Kidney (tissue), 14 donors: ENCODE data around the gene HOXA3. TPM values are rescaled to one million over a fixed set of nuclear protein-coding genes. Genes with fewer than 3 reads are reported as not detected.

ENCODE experiments used
- DNase-seq, 5 donors: peaks; one replicate each; pipeline ENCODE4 v3.0.0-alpha.2; 2013 to 2020
- FAIRE-seq: peaks from 2 replicates; lab custom pipeline; 2012; peaks lifted over from hg19 to GRCh38; lab: Jason Lieb, UNC
- H3K27ac ChIP-seq, 2 donors: one replicate each; pipeline ENCODE4 v1.7.0; 2013; ENCODE audit warnings: low read depth in 2 of 2, low read length in 2 of 2, inconsistent platforms in 1 of 2
- H3K27me3 ChIP-seq: one replicate; pipeline ENCODE4 v1.7.1; 2013; ENCODE audit warnings: low read length, inconsistent platforms; ENCODE audit not compliant: control insufficient read depth, insufficient read depth
- H3K36me3 ChIP-seq, 3 donors: one replicate each; pipeline versions ENCODE4 v1.7.0 to v1.7.1; 2013; ENCODE audit warnings: low read length in 3 of 3, control low read depth in 1 of 3, inconsistent platforms in 1 of 3; ENCODE audit not compliant: insufficient read depth in 3 of 3, control insufficient read depth in 2 of 3
- H3K4me1 ChIP-seq, 3 donors: one replicate each; pipeline versions ENCODE4 v1.7.0 to v1.7.1; 2013; ENCODE audit warnings: low read length in 3 of 3, inconsistent platforms in 1 of 3, low read depth in 1 of 3; ENCODE audit not compliant: control insufficient read depth in 2 of 3, insufficient read depth in 2 of 3
- H3K4me3 ChIP-seq, 3 donors: one replicate each; pipeline versions ENCODE4 v1.7.0 to v1.8.1; 2013; ENCODE audit warnings: low read length in 3 of 3, control low read depth in 1 of 3, inconsistent platforms in 1 of 3
- H3K9ac ChIP-seq, 3 donors: one replicate each; pipeline versions ENCODE4 v1.7.0 to v1.7.1; 2013; ENCODE audit warnings: low read length in 3 of 3, control low read depth in 1 of 3, inconsistent platforms in 1 of 3
- H3K9me3 ChIP-seq, 3 donors: one replicate each; pipeline versions ENCODE4 v1.7.0 to v1.7.1; 2013; ENCODE audit warnings: low read length in 3 of 3, control low read depth in 1 of 3, inconsistent platforms in 1 of 3; ENCODE audit not compliant: control insufficient read depth in 2 of 3, insufficient read depth in 1 of 3
- intact Hi-C: fragments of 100-400 bp; cut with DNase I; formaldehyde crosslinking; loops from one replicate; pipeline ENCODE4 v1.11.1; 2022
- polyA plus RNA-seq: library from polyadenylated mRNA; stranded (reverse); fragments of 350-450 nt; fragmentation: Illumina TruSeq; extraction: RNeasy Lipid Tissue Mini Kit (QIAGEN cat#74804); gene quantifications from one replicate; pipeline ENCODE4 v1.2.3, GENCODE V29; 2014; ENCODE audit warnings: low read depth, low replicate concordance; ENCODE audit not compliant: insufficient read depth
- total RNA-seq: library from RNA; stranded (reverse); fragmentation: NEBNext Ultra II Directional; extraction: Animal tissue kit (Norgen Biotek cat#: 25700); gene quantifications from one replicate; pipeline ENCODE4 v1.2.1, GENCODE V29; 2021
- TF ChIP-seq, protein P1 (sequence below): IDR thresholded peaks from 3 replicates; pipeline ENCODE4 v1.5.1; 2012; ENCODE audit warnings: mild to moderate bottlenecking, moderate library complexity, borderline replicate concordance; ENCODE audit not compliant: insufficient read depth; ENCODE audit errors: extremely low read depth
- donor health status: control.
- donor health status: control.
- donor health status: control.
- donor health status: control.
- donor health status: control.
- donor health status: DM: yes; HTN: yes; CAD: no.
- donor health status: Normal renal cell carcinoma (clear cell type).

Gene HOXA3
- total and polyA plus RNA-seq, 2 donors from 2014 or later, result 6.3 to 21.2 TPM

DNA sequence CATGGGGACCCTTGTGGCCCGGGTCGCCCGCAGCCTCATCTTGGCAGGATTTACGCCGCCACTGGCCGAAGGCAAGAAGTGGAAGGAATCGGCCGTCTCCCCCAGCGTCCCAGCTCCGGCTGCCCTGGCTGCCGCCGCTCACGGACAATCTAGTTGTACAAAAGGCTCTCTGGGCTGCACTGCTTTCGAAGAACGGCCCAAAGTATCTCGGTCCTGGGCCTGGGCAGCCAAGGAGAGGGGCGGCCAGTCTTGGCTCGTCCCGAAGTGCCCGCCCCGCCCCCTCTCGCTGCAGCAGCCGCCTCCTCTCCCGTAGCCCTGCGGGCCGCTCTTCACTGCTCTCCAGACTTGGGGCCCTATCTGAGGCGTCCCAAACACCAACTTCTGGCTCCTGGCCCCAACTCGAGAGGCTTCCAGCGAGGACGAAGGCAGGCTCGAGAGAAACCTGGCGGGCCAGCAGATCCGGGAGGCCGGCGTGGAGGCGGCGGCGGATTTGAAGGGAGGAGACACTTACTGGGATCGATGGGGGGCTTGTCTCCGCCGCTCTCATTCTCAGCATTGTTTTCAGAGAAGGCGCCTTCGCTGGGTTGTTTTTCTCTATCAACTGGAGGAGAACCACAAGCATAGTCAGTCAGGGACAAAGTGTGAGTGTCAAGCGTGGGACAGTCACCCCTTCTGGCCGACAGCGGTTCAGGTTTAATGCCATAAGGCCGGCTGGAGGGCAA, 12.1 kb upstream of the HOXA3 start:
- H3K9ac ChIP-seq, result peak overlapping the region; percentile 88 to 95 (median 94)
- DNase-seq, result peak in 2 of 5 donors; percentile 57 to 84
- no peak for FAIRE-seq
- no peaks in the 10 kb centered on the region for H3K9me3 ChIP-seq
- peak overlapping the region; percentile 94 to 96 for H3K27ac ChIP-seq
- H3K36me3 ChIP-seq, result peaks cover 0 to 9% (median 5%) of the 10 kb centered on the region in 3 donors
- peaks cover 0 to 4% (median 0%) of the 10 kb centered on the region in 3 donors for H3K4me1 ChIP-seq
- peak overlapping the region; percentile 86 to 97 (median 91) for H3K4me3 ChIP-seq
- no peaks in the 10 kb centered on the region for H3K27me3 ChIP-seq
- intact Hi-C loops, result no loop called here
- TF ChIP-seq, protein P1, sequence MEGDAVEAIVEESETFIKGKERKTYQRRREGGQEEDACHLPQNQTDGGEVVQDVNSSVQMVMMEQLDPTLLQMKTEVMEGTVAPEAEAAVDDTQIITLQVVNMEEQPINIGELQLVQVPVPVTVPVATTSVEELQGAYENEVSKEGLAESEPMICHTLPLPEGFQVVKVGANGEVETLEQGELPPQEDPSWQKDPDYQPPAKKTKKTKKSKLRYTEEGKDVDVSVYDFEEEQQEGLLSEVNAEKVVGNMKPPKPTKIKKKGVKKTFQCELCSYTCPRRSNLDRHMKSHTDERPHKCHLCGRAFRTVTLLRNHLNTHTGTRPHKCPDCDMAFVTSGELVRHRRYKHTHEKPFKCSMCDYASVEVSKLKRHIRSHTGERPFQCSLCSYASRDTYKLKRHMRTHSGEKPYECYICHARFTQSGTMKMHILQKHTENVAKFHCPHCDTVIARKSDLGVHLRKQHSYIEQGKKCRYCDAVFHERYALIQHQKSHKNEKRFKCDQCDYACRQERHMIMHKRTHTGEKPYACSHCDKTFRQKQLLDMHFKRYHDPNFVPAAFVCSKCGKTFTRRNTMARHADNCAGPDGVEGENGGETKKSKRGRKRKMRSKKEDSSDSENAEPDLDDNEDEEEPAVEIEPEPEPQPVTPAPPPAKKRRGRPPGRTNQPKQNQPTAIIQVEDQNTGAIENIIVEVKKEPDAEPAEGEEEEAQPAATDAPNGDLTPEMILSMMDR, result no peak

DNA sequence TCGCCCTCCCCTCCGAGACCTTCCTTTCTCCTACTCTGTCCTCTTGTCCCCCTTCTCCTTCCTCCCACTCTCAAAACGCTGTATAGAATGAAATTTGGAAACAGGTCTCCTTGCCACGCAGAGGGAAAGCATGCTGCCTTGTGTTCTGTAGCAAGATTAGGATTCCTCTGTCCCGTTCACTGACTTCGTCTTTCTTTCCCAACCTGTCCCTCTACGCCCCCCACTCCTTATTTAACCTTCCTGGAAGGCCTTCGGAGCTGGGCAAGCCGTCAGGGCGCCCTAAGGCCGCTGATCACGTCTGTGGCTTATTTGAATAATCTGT, 11.6 kb upstream of the HOXA3 start:
- peak overlapping the region; percentile 94 to 96 for H3K27ac ChIP-seq
- intact Hi-C loops, result no loop called here
- DNase-seq (no peak), FAIRE-seq (no peak)
- no peaks in the 10 kb centered on the region for H3K27me3 ChIP-seq
- H3K9ac ChIP-seq, result peak overlapping the region; percentile 87 to 95 (median 94)
- H3K9me3 ChIP-seq, result no peaks in the 10 kb centered on the region
- TF ChIP-seq, protein P1, result no peak
- H3K4me1 ChIP-seq, result peaks cover 0 to 4% (median 0%) of the 10 kb centered on the region in 3 donors
- peaks cover 0 to 9% (median 5%) of the 10 kb centered on the region in 3 donors for H3K36me3 ChIP-seq
- H3K4me3 ChIP-seq, result peak overlapping the region; percentile 86 to 97 (median 91)

DNA sequence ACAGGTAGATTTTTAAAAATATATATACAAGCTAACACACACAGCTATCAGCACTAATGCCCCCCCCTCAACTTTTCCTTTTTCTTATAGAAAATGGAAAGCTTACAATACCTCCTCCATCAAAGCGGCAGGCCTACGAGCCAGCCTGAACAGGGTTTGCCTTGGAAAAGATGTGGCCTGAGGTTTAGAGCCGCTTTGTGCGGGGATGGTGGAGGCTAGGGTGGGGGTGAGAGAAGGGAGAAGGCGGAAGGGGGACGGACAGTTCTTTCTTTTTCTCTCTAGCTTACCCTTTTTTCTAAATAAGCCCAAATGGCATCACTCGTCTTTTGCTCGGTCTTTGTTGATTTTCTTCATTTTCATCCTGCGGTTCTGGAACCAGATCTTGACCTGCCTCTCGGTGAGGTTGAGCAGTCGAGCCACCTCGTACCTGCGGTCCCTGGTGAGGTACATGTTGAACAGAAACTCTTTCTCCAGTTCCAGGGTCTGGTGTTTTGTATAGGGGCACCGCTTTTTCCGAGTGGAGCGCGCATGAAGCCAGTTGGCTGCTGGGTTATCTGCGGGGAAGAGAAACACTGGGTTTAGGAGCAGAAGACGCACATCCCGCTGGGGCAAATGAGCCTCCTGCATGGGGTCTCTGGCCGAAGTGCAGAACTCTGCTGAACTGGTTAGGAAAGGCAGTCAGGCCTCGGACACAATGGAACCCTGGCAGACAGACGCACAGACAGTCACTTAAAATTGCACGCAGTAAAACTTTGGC, 11.1 kb upstream of the HOXA3 start:
- peak overlapping the region; percentile 86 to 97 (median 91) for H3K4me3 ChIP-seq
- no peaks in the 10 kb centered on the region for H3K9me3 ChIP-seq
- peaks cover 0 to 4% (median 0%) of the 10 kb centered on the region in 3 donors for H3K4me1 ChIP-seq
- peaks cover 0 to 9% (median 5%) of the 10 kb centered on the region in 3 donors for H3K36me3 ChIP-seq
- H3K9ac ChIP-seq, result peak overlapping the region; percentile 87 to 95 (median 94)
- peak overlapping the region; percentile 94 to 96 for H3K27ac ChIP-seq
- peak in 1 of 5 donors; percentile 53 for DNase-seq
- TF ChIP-seq, protein P1, result no peak
- intact Hi-C loops, result no loop called here
- FAIRE-seq, result no peak
- H3K27me3 ChIP-seq, result no peaks in the 10 kb centered on the region
